ENCODE measurements around the gene TTLL1.
"Not testable (repeated sequence)": the region's sequence is repeated elsewhere in the genome, so short reads cannot be mapped to it uniquely, and the experiment has no call there.

Gene TTLL1

GRCh38 chr22:43110444-43110926, 21.3 kb upstream of the TTLL1 start, which contains the start of gene BIK:
TSS of gene BIK (plus strand) at chr22:43110750. CDS start at chr22:43124023, 13,273 bp downstream.
- peak; percentile 43 for DNase-seq (ENCODE audit: low spot score)

- no peak for DNase-seq (ENCODE audit: low spot score)
Observed at GRCh38 chr22:43109921-43110443, 20.8 kb upstream of the TTLL1 start.

GRCh38 chr22:43109511-43109910, 20.3 kb upstream of the TTLL1 start:
- DNase-seq (ENCODE audit: low spot score), result no peak

- DNase-seq (ENCODE audit: low spot score), result no peak
Observed at GRCh38 chr22:43106302-43106701, 17.1 kb upstream of the TTLL1 start.

GRCh38 chr22:43104950-43105349, 15.8 kb upstream of the TTLL1 start:
- not testable (repeated sequence) for DNase-seq (ENCODE audit: low spot score)

- peak; percentile 18 for DNase-seq (ENCODE audit: low spot score)
Observed at GRCh38 chr22:43104056-43104625, 14.9 kb upstream of the TTLL1 start.

GRCh38 chr22:43101306-43101705, 12.1 kb upstream of the TTLL1 start:
- no peak for DNase-seq (ENCODE audit: low spot score)

- no peak for DNase-seq (ENCODE audit: low spot score)
Observed at GRCh38 chr22:43100225-43100624, 11.0 kb upstream of the TTLL1 start.

GRCh38 chr22:43099095-43099494, 9.9 kb upstream of the TTLL1 start:
- no peak for DNase-seq (ENCODE audit: low spot score)

GRCh38 chr22:43098356-43098755, 9.2 kb upstream of the TTLL1 start:
- no peak for DNase-seq (ENCODE audit: low spot score)

GRCh38 chr22:43096420-43096819, 7.2 kb upstream of the TTLL1 start:
- DNase-seq (ENCODE audit: low spot score), result no peak

GRCh38 chr22:43094551-43094950, 5.4 kb upstream of the TTLL1 start:
- no peak for DNase-seq (ENCODE audit: low spot score)

- DNase-seq (ENCODE audit: low spot score), result no peak
Observed at GRCh38 chr22:43094085-43094484, 4.9 kb upstream of the TTLL1 start.

- no peak for DNase-seq (ENCODE audit: low spot score)
Observed at GRCh38 chr22:43092085-43092484, 2.9 kb upstream of the TTLL1 start.

GRCh38 chr22:43090130-43090789, 1.1 kb upstream of the TTLL1 start:
- peak; percentile 46 for DNase-seq (ENCODE audit: low spot score)

- DNase-seq (ENCODE audit: low spot score), result no peak
Observed at GRCh38 chr22:43088627-43088983, 586 bp downstream of the TTLL1 start.

- peak; percentile 7 for DNase-seq (ENCODE audit: low spot score)
Observed at GRCh38 chr22:43085658-43086606, 3.3 kb downstream of the TTLL1 start.

GRCh38 chr22:43081968-43082367, 7.2 kb downstream of the TTLL1 start:
- DNase-seq (ENCODE audit: low spot score), result no peak

GRCh38 chr22:43080616-43081015, 8.6 kb downstream of the TTLL1 start:
- no peak for DNase-seq (ENCODE audit: low spot score)

GRCh38 chr22:43079742-43080141, 9.4 kb downstream of the TTLL1 start:
- DNase-seq (ENCODE audit: low spot score), result no peak

GRCh38 chr22:43078522-43078921, 10.7 kb downstream of the TTLL1 start:
- no peak for DNase-seq (ENCODE audit: low spot score)

GRCh38 chr22:43077121-43077877, 11.9 kb downstream of the TTLL1 start:
- no peak for DNase-seq (ENCODE audit: low spot score)

Data from CD4-positive, alpha-beta T cell treated with Interleukin-15 for 4 hours (primary cell).